GM21423 (cell line): Measurements from ENCODE around the gene DISP2.
A peak's percentile ranks its signal among the peaks of the same experiment; 100 is the strongest.

Experiments used
- ATAC-seq: cut with Tn5 transposase; IDR thresholded peaks from one replicate; pipeline ENCODE4 v1.9.1; 2021; ENCODE audit warnings: mild to moderate bottlenecking, moderate library complexity; ENCODE audit not compliant: unreplicated experiment

Gene DISP2

DNA sequence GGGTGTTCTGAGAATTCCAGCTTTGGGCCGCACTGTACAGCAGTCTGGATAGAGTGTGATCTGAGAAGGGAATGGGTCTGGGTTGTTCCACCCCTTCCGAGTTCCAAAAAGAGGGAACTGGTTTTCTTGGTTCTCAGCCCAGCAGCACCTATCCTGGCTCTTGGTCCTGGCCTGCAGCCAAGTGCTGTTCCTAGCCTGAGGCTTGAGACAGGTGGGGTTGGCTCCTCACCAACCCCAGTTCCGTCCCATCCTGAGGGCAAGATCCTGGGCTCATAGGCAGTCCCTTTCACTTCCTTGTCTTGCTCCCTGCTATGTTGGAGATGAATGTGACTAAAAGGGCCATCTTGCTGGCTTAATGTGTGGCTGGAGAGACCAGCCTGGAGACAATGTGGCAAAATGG, 62.8 kb downstream of the DISP2 start:
- ATAC-seq, result no peak

DNA sequence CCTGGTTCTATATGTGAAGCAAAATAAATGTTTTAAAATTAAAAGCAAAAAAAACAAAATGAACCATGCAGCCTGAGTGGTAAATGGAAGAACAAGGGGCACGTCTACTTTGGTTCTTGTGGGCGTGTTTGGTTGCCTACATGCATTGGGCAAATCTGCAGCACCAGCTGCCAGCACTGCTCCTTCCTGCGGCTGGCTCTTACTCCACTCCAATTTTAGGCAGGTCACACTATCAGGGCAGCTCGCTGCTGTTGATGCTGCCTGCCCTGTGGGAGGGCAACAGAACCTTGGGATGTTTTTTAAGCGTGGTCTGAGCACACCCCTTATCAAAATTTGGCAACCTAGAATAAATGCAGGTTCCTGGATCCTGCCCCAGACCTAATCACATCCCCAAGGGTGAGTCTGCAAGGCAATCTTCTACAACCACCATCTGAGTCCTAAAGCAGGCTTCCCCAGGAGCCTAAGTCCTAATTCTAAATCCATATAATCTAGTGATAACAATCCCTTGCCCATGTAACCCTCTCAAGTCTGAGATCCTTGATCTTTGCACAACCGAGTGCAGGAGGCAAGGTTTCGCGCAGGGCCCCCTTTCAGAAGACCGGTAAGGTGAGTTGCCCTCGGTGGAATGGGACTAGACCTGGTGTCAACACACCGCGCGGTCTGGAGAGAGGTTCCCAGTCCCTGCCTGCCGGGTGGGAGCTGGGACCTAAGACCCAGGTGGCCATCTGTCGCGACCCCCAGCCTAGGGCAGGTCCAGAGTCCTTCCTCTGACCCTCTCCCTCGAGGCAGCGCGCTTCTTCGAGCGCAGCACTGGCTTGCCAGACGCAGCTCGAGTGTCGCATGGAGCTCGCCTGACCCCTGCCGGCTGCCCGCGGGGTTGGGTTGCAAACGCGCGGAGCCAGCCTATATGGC, 63.5 kb downstream of the DISP2 start:
- peak; percentile 80 for ATAC-seq

DNA sequence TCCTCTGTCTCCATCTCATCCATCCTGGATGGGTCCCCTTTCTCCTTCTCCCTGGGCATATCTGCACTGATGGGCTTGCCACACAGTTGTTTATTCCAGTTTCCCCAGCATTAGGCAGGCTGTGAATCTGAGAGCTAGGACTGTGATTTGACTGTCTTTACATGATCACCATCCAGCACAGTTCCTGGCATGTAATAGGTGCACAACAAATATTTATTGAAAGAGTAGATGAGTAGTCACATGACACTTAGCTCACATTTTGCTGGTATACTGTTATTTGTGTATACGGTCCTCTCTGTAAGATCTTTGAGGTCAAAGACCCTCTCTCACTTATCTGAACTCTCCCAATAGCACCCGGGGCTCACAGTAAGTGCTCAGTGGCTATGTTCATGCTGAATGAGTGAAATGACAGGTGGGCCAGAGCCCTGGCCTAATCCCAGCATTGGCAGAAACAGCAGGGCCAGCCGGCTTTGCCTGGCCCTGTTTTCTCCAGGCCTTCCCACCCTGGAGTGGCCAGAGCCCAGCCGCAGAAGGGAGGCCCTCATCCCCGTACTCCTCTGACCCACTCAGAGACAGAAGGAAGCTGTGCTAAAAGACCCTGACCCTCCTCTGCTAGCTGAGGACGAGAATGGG, 66.6 kb downstream of the DISP2 start:
- ATAC-seq, result no peak

DNA sequence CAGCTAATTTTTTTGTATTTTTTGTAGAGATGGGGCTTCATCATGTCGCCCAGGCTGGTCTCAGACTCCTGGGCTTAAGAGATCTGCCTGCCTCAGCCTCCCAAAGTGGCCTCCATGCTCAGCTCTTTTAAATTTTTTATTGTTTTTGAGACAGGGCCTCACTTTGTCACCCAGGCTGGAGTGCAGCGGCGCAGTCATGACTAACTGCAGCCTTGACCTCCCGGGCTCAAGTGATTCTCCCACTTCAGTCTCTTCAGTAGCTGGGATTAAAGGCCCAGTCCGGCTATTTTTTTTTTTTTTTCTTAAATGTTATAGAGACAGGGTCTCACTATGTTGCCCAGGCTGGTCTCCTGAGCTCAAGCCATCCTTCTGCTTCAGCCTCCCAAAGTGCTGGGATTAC, 67.7 kb downstream of the DISP2 start:
- no peak for ATAC-seq

DNA sequence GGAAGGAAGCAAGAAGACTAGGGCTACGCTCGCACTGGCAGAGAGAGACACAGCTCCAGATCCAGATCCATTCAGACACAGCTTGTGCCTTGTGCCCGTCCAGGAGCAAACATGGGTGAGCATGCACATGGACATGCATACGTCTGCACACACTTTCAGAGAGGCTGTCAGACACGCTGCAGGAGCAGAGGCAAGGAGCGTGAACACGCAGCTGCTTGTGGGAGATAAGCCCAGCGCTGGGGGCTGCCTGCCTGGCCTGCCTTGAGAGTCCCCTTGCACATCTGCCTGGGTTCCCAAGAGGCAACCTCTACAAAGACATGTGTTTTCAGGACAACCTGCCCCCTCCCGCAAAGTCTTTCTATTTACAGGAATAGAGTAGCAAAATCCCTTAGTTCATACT, 69.2 kb downstream of the DISP2 start:
- ATAC-seq, result no peak

DNA sequence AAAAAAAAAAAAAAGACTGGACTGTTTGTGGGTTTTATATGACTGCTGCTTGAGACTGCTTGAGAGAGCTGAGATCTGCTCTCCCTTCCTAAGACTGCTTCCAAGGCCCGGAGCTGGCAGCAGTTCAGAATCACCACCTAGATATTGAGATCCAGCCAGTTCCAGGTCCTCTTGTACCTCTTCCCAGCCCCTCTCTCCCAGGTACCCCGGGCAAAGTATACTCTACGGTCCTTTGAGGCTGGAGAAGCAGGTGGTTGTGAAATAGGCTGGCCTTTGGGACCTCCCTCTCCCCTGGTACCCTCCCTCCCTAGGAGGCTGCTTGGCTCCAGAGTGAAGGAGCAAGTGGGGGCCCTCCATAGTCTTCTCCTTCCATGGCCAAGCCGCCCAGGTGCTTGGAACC, 70.2 kb downstream of the DISP2 start:
- no peak for ATAC-seq
